ENCODE results near the gene EFNA3.
A peak's percentile ranks its signal among the peaks of the same experiment; 100 is the strongest.

The EFNA3 gene

DNA sequence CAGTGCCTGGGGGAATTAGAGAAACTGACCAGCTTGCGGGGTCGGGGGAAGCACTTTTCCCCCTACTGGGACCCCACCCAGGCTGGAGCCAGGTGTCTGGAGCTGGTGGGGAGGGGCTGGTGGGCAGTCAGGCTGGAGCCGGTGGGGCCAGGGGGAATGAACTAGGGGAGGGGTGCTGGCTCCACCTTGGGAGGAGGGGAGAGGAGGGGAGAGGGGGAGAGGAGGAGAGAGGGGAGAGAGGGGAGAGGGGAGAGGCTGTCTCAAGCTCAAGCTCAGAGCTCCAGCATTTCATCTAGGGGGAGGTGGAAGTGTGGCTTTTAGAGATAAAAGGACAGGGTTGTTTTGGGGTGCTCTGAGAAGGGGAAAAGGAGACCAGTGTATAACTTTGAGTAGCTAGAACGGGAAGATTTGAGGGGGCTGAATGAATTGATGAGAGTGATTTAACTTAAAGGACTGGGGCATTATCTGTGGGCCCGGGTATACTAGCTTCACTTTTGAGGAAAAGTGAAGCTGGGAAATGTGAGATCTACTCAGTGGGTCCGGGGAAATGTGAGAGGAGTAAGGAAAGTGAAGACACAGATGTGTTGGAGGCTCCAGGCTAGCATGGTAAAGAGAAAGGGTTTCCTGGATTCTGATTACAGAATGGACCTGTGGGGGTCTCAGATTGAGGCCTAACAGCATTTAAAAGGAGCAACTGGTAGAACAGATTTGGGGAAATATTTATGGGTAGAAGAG, 51.8 kb downstream of the EFNA3 start:
- no peak for DNase-seq
- in situ Hi-C loops (cut with HindIII; ENCODE audit: low pct_ligation_motif_present, low sequenced_read_pairs) = no loop called here
- H3K4me3 ChIP-seq (ENCODE audit: low read depth, low read length) = no peak overlapping the region
- H3K27ac ChIP-seq = no peak overlapping the region
- TF ChIP-seq CTCF (IDR thresholded peaks at IDR 0.05; ENCODE audit: low read depth, low read length, missing control alignments) = no peak
- H3K27me3 ChIP-seq (replicated peaks) = peaks cover 28% of the 10 kb centered on the region
- no peaks in the 10 kb centered on the region for H3K36me3 ChIP-seq (replicated peaks)

- H3K27ac ChIP-seq = no peak overlapping the region
- no peak for DNase-seq
- H3K36me3 ChIP-seq (replicated peaks) = no peaks in the 10 kb centered on the region
- peaks cover 23% of the 10 kb centered on the region for H3K27me3 ChIP-seq (replicated peaks)
- H3K4me3 ChIP-seq (ENCODE audit: low read depth, low read length) = no peak overlapping the region
- in situ Hi-C loops (cut with HindIII; ENCODE audit: low pct_ligation_motif_present, low sequenced_read_pairs) = no loop called here
- no peak for TF ChIP-seq CTCF (IDR thresholded peaks at IDR 0.05; ENCODE audit: low read depth, low read length, missing control alignments)
These were observed 52.6 kb downstream of the EFNA3 start for GRCh38 chr1:155131285-155131684.

DNA sequence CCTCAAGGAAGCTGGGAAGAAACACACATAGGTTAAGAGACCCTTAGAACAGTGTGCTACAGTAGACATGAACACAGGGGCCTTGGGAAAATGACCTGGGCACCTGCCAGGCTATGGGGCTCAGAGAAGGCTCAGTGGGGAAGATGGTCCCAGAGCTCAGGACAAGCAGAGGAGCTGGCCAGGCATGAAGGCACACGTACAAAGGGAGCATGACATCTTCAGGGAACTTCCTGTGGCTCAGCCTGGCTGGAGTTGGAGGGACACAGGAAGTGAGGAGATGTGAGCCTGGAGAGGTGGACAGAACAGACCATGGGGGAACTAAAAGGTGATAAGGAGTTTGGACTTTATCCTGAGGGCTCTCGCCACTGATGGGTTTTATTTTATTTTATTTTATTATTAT, 53.2 kb downstream of the EFNA3 start:
- no peak for TF ChIP-seq CTCF (IDR thresholded peaks at IDR 0.05; ENCODE audit: low read depth, low read length, missing control alignments)
- Histone ChIP-seq H3K27me3 (replicated peaks) (peaks cover 18% of the 10 kb centered on the region), H3K36me3 (replicated peaks) (no peaks in the 10 kb centered on the region), H3K4me3 (ENCODE audit: low read depth, low read length) (no peak overlapping the region), H3K27ac (no peak overlapping the region)
- in situ Hi-C loops (cut with HindIII; ENCODE audit: low pct_ligation_motif_present, low sequenced_read_pairs) = no loop called here
- DNase-seq = no peak

GRCh38 chr1:155133799-155134281, 55.2 kb downstream of the EFNA3 start:
- no peak for DNase-seq
- no peak for TF ChIP-seq CTCF (IDR thresholded peaks at IDR 0.05; ENCODE audit: low read depth, low read length, missing control alignments)
- Histone ChIP-seq H3K27ac (no peak overlapping the region), H3K36me3 (replicated peaks) (peaks cover 6% of the 10 kb centered on the region), H3K4me3 (ENCODE audit: low read depth, low read length) (no peak overlapping the region), H3K27me3 (replicated peaks) (peaks cover 3% of the 10 kb centered on the region)
- in situ Hi-C loops (cut with HindIII; ENCODE audit: low pct_ligation_motif_present, low sequenced_read_pairs) = no loop called here

- DNase-seq = no peak
- Histone ChIP-seq H3K36me3 (replicated peaks) (peaks cover 6% of the 10 kb centered on the region), H3K27me3 (replicated peaks) (no peaks in the 10 kb centered on the region), H3K27ac (peak overlapping the region; percentile 98), H3K4me3 (ENCODE audit: low read depth, low read length) (peak overlapping the region; percentile 83)
- in situ Hi-C loops (cut with HindIII; ENCODE audit: low pct_ligation_motif_present, low sequenced_read_pairs) = no loop called here
- no peak for TF ChIP-seq CTCF (IDR thresholded peaks at IDR 0.05; ENCODE audit: low read depth, low read length, missing control alignments)
These were observed 55.7 kb downstream of the EFNA3 start for GRCh38 chr1:155134322-155134721.

All from brain microvascular endothelial cell (primary cell).